Upper lobe of right lung (tissue), 1 donor: ENCODE measurements around the gene TMEM61. TPM values are rescaled to one million over a fixed set of nuclear protein-coding genes. Genes with fewer than 3 reads are reported as not detected.
A peak's percentile ranks its signal among the peaks of the same experiment; 100 is the strongest.

Experiments
- ATAC-seq: fragments of 200-7000 bp; cut with Tn5 transposase; one replicate; pipeline ENCODE4 v1.9.1; 2020; ENCODE audit warnings: mild to moderate bottlenecking, moderate library complexity
- DNase-seq: peaks from one replicate; pipeline ENCODE4 v3.0.0-alpha.2; 2020
- H3K27ac ChIP-seq: fragments of 200-600 bp; one replicate; pipeline ENCODE4 v1.8.0; 2022
- H3K27me3 ChIP-seq: fragments of 200-600 bp; one replicate; pipeline ENCODE4 v1.8.0; 2022; ENCODE audit warnings: mild to moderate bottlenecking
- H3K36me3 ChIP-seq: fragments of 200-600 bp; one replicate; pipeline ENCODE4 v1.8.0; 2022
- H3K4me1 ChIP-seq: fragments of 200-600 bp; one replicate; pipeline ENCODE4 v1.8.0; 2022
- H3K4me3 ChIP-seq: fragments of 200-600 bp; one replicate; pipeline ENCODE4 v1.8.0; 2022; ENCODE audit warnings: mild to moderate bottlenecking
- H3K9me3 ChIP-seq: fragments of 200-600 bp; one replicate; pipeline ENCODE4 v1.8.0; 2022
- CTCF ChIP-seq: fragments of 200-600 bp; IDR thresholded peaks from one replicate; pipeline ENCODE4 v1.8.0; 2022; ENCODE audit warnings: antibody characterized with exemption
- intact Hi-C: fragments of 100-400 bp; cut with DNase I; formaldehyde crosslinking; loops from one replicate; pipeline ENCODE4 v1.11.0; 2022
- total RNA-seq: library from RNA; stranded (reverse); fragmentation: NEBNext Ultra II Directional; extraction: Animal tissue kit (Norgen Biotek cat#: 25700); gene quantifications from one replicate; pipeline ENCODE4 v1.2.1, GENCODE V29; 2021
- donor health status: DM: no; HTN: yes; CAD: no; lungs with severe emphysema.

TMEM61 gene
- total RNA-seq, 1 donor from 2014 or later, result 2.3 TPM

- H3K9me3 ChIP-seq, result no peaks in the 10 kb centered on the region
- H3K4me1 ChIP-seq, result no peaks in the 10 kb centered on the region
- intact Hi-C loops, result no loop called here
- no peak for TF ChIP-seq CTCF
- H3K4me3 ChIP-seq, result peak within 1 kb of the TSS; percentile 41
- no peaks in the 10 kb centered on the region for H3K36me3 ChIP-seq
- DNase-seq (peak; percentile 83), ATAC-seq (peak; percentile 80)
- H3K27ac ChIP-seq, result peak within 1 kb of the TSS; percentile 47
- peaks cover 38% of the 10 kb centered on the region for H3K27me3 ChIP-seq
Measured at GRCh38 chr1:55039342-55040082, 59.1 kb downstream of the TMEM61 start, which contains the start of gene PCSK9. PCSK9 (plus strand) TSS chr1:55039548; CDS start chr1:55039838, 290 bp downstream.

GRCh38 chr1:55040083-55040932, 59.9 kb downstream of the TMEM61 start:
- no peaks in the 10 kb centered on the region for H3K36me3 ChIP-seq
- TF ChIP-seq CTCF, result no peak
- H3K27ac ChIP-seq, result no peak overlapping the region
- intact Hi-C loops, result no loop called here
- no peaks in the 10 kb centered on the region for H3K4me1 ChIP-seq
- peak overlapping the region; percentile 41 for H3K4me3 ChIP-seq
- DNase-seq (no peak), ATAC-seq (peak; percentile 26)
- H3K27me3 ChIP-seq, result peaks cover 31% of the 10 kb centered on the region
- H3K9me3 ChIP-seq, result no peaks in the 10 kb centered on the region

GRCh38 chr1:55040933-55041494, 60.6 kb downstream of the TMEM61 start:
- no peaks in the 10 kb centered on the region for H3K36me3 ChIP-seq
- peak overlapping the region; percentile 41 for H3K4me3 ChIP-seq
- no peaks in the 10 kb centered on the region for H3K9me3 ChIP-seq
- intact Hi-C loops, result no loop called here
- ATAC-seq (peak; percentile 29), DNase-seq (no peak)
- H3K4me1 ChIP-seq, result no peaks in the 10 kb centered on the region
- peaks cover 25% of the 10 kb centered on the region for H3K27me3 ChIP-seq
- no peak for TF ChIP-seq CTCF
- H3K27ac ChIP-seq, result no peak overlapping the region

GRCh38 chr1:55041613-55042012, 61.2 kb downstream of the TMEM61 start:
- no peak for TF ChIP-seq CTCF
- intact Hi-C loops, result no loop called here
- DNase-seq (no peak), ATAC-seq (no peak)
- Histone ChIP-seq H3K9me3 (no peaks in the 10 kb centered on the region), H3K36me3 (no peaks in the 10 kb centered on the region), H3K4me1 (no peaks in the 10 kb centered on the region), H3K27ac (no peak overlapping the region), H3K4me3 (no peak overlapping the region), H3K27me3 (peaks cover 25% of the 10 kb centered on the region)

Other genes starting within 250 kb of the TMEM61 start
- 3.5 TPM for gene PARS2, start 216.1 kb upstream of the TMEM61 start, total RNA-seq
- 7.1 TPM for gene TTC22, start 179.3 kb upstream of the TMEM61 start, total RNA-seq
- 749 TPM for gene DHCR24, start 93.4 kb upstream of the TMEM61 start, total RNA-seq
- not detected for gene BSND, start 18.3 kb downstream of the TMEM61 start, total RNA-seq
- gene PCSK9, start 58.9 kb downstream of the TMEM61 start, total RNA-seq, result 23.5 TPM
- 39.5 TPM for gene USP24, start 234.7 kb downstream of the TMEM61 start, total RNA-seq